Activated CD4-positive, CD25-positive, alpha-beta regulatory T cell treated with anti-CD3 and anti-CD28 coated beads, Interleukin-2, amount 50 U/mL, for 24 hours (primary cell): Measurements from ENCODE around the gene NOP9.
"Not testable (repeated sequence)": the region's sequence is repeated elsewhere in the genome, so short reads cannot be mapped to it uniquely, and the experiment has no call there.

Experiments
- ATAC-seq, 2 donors: fragments of 150-1000 bp; cut with Tn5 transposase; one replicate each; pipeline ENCODE4 v1.10.0; 2021; ENCODE audit warnings: mild to moderate bottlenecking in 1 of 2, moderate library complexity in 1 of 2

NOP9 gene

GRCh38 chr14:24310646-24311604, 11.3 kb downstream of the NOP9 start, which contains the start of gene LTB4R:
Gene LTB4R, plus strand, starts transcription at chr14:24311502. Its CDS starts 4,150 bp downstream, at chr14:24315652.
- peak; percentile 86 to 88 for ATAC-seq

- no peak for ATAC-seq
Measured at GRCh38 chr14:24311837-24312615, 12.4 kb downstream of the NOP9 start.

DNA sequence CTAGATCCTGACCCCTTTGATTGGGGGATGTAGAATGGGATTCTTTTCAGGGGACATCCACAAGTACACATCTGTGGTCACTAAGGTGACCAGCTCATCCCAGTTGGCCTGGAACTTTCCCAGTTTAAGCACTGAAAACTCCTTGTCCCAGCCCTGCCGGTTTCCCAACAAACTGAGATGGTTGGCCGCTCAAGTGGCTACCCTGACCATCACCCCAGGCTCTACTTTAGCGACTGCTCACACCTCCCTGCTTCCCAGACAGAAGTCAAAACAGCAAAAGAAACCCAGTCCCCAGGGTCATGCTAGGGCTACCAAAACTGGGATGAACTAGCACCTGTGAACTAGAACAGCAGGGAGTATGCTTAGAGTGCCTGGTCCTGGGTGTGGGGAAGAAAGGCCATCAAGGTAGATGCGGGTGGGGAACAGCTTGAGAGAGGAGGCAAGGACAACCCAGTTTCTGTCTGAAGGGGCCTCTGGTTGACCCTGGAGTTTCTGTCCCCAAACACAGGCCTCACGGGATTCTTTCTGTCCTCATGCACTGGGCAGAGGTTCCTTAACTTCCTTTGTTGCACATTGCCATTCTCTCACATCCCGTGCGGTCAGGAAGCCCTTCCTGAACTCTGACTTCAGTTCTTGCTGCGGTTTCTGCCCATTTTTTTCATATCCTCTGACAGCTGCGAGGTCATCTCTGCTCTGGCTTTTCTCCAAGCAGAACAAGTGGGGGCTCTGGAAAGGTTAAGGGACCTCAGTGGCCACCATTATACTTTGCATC, 13.3 kb downstream of the NOP9 start:
- ATAC-seq, result no peak

DNA sequence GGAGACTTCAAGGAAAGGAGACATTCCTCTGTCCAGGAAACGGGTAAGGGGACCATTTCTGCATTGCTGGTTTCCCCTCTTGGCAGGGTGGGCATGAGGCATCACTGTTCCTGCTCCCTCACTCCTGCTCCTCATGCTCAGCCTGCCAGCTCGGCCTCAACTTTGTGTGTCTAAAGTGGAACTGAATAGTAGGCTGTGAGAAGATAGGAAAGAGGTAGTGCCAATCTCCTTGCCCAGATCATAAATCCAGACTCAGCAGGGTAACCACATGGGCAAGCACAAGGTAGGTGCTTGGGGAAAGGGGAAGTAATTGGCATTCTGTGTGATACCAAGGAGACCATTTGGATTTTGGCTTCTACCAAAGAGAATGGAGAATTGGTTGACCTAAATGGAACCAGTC, 14.3 kb downstream of the NOP9 start:
- ATAC-seq, result no peak

DNA sequence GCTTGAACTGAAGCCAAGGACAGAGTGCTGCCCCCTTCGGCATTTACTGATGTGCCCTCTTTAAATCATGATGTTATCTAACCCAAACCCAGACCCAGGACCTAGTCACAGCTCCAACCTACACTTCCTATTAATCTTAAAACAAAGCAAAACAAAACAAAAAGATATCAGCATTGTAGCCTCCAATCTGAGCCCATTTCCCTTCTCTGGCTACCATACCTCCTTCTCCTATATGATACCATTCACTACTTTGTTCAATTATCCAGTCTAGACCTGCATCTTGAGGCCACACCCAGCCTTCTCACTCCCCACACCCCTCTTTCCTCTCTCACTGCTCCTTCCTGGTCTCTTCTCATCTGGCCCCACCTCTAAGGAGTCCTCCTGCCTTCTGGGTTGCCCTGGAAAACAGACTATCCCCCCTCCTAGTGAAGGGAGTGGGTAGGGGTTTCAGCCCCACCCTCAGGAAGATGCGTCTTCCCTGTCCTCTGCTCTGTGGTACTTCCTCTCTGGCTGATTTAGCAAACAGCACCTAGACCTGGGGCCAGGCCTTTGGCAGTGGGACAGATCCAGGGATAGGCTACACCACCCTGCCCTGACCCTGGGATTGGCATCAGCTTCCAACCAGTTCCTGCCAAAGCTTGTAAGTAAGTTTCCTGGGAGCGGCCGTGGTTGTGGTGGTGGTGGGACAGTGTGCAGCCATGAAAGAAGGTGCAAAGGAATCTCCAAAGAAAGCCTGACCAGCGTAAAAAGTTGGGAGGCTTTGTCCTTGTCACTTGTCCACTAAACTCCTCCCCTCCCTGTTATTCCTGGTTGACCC, 14.9 kb downstream of the NOP9 start:
- no peak for ATAC-seq

DNA sequence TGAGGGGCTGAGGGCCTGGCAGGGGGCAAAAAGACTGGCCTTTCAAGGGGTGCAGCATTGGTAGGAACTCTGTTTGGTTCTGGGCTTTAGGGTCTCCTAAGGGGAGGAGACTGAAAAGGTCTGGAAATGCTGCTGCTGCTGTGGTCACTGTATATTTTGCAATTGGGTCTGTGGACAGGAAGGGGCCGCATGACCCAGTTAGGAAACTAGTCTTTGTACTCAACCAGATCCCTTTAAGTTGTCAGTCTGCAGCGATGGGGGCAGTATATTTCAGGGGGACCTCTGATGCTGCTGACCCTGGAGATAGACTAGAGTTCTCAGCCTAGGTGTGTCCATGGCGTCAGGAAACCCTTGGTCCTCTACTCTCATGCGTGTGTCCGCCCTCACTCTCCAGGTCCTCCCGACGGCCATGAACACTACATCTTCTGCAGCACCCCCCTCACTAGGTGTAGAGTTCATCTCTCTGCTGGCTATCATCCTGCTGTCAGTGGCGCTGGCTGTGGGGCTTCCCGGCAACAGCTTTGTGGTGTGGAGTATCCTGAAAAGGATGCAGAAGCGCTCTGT, 15.7 kb downstream of the NOP9 start:
- ATAC-seq, result no peak

DNA sequence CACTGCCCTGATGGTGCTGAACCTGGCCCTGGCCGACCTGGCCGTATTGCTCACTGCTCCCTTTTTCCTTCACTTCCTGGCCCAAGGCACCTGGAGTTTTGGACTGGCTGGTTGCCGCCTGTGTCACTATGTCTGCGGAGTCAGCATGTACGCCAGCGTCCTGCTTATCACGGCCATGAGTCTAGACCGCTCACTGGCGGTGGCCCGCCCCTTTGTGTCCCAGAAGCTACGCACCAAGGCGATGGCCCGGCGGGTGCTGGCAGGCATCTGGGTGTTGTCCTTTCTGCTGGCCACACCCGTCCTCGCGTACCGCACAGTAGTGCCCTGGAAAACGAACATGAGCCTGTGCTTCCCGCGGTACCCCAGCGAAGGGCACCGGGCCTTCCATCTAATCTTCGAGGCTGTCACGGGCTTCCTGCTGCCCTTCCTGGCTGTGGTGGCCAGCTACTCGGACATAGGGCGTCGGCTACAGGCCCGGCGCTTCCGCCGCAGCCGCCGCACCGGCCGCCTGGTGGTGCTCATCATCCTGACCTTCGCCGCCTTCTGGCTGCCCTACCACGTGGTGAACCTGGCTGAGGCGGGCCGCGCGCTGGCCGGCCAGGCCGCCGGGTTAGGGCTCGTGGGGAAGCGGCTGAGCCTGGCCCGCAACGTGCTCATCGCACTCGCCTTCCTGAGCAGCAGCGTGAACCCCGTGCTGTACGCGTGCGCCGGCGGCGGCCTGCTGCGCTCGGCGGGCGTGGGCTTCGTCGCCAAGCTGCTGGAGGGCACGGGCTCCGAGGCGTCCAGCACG, 16.4 kb downstream of the NOP9 start:
- no peak for ATAC-seq

- ATAC-seq, result no peak
Measured at GRCh38 chr14:24316597-24316950, 16.9 kb downstream of the NOP9 start.

DNA sequence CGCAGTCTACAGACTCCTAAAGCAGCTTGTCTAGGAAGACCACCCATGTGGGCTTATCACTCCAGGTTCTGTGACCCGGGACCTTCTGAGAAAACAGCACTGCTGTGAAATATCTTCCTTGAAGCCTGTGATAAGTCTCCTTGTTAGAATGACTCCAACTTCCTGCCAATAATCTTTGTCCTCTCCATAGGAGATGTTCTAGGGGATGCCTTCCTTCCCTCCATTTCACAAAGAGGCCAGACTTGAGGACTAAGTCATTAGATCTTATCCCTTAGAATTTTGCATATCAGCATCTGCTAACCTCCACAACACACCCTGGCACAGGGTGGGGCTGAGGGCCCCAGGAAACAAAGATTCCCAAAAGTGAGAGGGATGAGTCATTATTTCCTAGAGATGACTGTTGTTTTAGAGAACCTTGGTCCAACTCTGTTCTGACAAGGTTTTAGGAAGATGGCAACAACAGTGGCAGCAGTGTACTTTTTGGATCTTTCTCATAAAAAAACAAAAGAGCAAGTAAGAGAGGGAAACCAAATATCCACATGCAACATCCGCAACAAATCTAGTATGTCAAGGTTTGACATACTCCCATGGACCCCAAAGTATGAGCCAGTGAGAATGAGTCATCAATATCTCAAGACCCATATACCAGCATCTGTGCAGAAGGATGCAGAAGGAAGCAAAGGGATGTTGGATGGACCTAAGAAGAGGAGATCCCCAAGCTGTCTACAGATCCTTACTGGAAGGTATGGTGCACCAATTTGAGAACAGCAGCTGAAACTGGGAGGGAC, 17.7 kb downstream of the NOP9 start:
- no peak for ATAC-seq

GRCh38 chr14:24321212-24321975, 21.7 kb downstream of the NOP9 start:
- no peak for ATAC-seq

GRCh38 chr14:24322672-24323071, 23.0 kb downstream of the NOP9 start:
- no peak for ATAC-seq

DNA sequence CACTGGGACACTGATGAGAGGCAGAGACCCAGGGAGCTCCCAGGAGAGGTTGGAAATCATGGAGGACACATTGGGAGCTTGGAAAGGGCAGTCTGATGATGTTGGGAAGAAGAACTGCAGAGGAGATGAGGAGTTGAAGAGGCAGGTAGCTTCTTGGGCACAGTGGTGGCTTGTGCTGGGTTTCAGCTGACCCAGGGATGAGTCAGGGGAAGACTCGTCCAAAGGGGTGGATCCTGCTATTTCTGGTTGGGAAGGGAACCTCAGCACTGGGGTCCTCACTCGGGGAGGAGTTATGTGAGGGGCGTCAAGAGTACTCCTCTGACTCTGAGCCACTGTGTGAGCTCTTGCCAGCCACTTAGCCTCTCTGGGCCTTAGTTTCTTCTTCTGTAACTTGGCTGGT, 23.7 kb downstream of the NOP9 start:
- ATAC-seq, result no peak

DNA sequence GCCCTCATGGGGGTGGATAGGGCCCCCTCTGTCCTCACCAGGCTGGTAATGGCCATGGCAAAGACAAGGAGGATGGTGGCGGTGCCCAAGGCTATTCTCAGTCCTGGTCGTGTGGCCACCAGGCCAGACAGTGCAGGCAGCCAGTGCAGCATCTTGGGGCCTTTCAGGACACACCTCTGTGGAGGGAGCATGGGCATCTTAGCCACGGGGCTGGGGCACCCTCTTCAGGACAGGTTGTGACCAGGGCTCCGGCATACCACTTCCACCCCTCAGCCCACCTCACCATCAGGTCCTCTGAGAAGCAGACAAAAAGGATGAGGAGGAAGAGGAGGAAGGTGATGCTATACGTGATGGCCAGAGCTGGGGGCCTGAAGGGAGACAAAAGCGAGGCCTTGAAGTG, 24.4 kb downstream of the NOP9 start:
- no peak for ATAC-seq

DNA sequence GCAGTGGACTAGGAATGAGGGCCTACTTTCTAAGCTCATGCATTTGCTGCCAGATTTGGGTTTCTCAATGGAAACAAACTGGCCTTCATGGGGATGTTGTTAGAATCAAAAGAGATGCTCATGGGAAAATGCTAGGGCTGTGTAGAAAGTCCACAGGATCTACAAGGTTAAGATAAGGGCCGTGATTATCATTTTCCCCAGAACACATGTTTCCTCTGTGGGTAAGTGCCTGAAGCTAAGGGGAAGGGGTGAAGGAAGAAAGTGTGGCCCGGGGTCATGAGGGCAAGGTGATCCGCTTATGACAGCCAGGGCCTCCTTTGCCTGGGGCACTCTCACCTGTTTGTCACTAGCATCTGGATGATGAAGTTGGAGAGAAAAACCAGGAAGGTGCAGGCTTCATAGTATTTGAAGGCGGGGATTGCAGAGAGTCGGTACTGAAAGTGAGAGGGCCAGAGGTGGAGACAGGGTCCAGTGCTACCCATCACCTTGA, 25.4 kb downstream of the NOP9 start:
- ATAC-seq, result no peak

DNA sequence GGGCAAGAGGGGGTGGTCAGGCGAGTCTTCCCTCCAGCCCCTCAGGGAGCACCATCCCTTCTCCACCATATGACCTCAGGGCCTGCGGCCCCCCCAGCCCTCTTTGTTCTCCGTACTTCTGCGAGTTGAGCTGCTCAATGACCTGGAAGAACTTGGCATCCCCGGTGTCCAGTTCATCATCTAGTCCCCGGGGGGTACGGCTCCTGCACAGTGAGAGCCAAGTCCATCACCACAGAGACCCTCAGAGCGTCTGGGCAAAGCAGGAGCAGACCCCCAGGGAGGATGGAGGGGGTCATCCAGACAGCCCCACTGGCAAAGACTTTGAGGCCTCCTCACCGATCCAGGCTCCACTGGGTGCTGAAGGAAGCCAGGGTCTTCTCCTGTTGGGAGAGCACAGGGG, 26.3 kb downstream of the NOP9 start:
- ATAC-seq, result no peak

GRCh38 chr14:24327303-24327702, 27.7 kb downstream of the NOP9 start:
- no peak for ATAC-seq

GRCh38 chr14:24327914-24328313, 28.3 kb downstream of the NOP9 start:
- not testable (repeated sequence) for ATAC-seq

DNA sequence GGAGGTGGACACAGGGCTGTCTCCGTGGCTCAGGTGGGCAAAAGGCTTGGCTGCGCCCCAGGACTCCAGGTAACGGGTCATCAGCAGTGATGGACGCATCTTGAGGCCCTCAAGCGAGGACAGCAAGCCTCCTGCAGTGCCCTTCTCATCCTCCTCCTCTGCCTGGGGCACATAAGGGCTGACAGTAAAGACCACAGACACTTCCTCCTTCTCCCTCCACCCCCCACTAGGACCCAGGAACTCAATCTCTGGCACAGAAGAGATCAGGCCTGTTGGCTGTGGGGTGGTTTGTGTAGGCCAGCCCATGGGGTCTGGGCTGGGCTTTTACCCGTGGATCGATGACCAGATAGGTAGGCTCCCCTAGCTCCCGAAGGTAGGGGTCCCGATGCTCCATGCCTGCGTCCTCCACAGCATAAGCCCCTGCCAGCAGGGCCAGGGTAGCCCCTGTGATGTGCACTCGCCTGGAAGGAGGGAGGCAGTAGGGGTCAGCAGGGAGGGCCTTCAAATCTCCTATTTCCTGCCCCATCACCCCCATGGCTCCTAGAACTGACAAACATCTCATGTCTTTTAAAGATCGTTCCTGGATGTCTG, 29.5 kb downstream of the NOP9 start:
- no peak for ATAC-seq

- ATAC-seq, result peak; percentile 36 to 44
Measured at GRCh38 chr14:24329736-24330135, 30.1 kb downstream of the NOP9 start.
